Measurements from ENCODE around the gene TLE5.
"Not testable (repeated sequence)": the region's sequence is repeated elsewhere in the genome, so short reads cannot be mapped to it uniquely, and the experiment has no call there.

Gene TLE5

GRCh38 chr19:3014135-3014534 is 48.2 kb downstream of the TLE5 start:
- Histone ChIP-seq H3K27me3 (ENCODE audit: insufficient read depth, poor library complexity, severe bottlenecking) (no peaks in the 10 kb centered on the region), H3K4me3 (replicated peaks; ENCODE audit: insufficient read depth, low read length) (no peak overlapping the region), H3K27ac (replicated peaks) (no peak overlapping the region)
- no peak for TF ChIP-seq REST (IDR thresholded peaks at IDR 0.05; ENCODE audit: insufficient replicate concordance, low read depth)
- no peak for TF ChIP-seq GABPA (IDR thresholded peaks at IDR 0.05; ENCODE audit: low read depth)
- TF ChIP-seq, protein P1, sequence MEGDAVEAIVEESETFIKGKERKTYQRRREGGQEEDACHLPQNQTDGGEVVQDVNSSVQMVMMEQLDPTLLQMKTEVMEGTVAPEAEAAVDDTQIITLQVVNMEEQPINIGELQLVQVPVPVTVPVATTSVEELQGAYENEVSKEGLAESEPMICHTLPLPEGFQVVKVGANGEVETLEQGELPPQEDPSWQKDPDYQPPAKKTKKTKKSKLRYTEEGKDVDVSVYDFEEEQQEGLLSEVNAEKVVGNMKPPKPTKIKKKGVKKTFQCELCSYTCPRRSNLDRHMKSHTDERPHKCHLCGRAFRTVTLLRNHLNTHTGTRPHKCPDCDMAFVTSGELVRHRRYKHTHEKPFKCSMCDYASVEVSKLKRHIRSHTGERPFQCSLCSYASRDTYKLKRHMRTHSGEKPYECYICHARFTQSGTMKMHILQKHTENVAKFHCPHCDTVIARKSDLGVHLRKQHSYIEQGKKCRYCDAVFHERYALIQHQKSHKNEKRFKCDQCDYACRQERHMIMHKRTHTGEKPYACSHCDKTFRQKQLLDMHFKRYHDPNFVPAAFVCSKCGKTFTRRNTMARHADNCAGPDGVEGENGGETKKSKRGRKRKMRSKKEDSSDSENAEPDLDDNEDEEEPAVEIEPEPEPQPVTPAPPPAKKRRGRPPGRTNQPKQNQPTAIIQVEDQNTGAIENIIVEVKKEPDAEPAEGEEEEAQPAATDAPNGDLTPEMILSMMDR (IDR thresholded peaks at IDR 0.05; ENCODE audit: insufficient read depth, low read length) = no peak
- no peak for TF ChIP-seq SPI1 (IDR thresholded peaks at IDR 0.05; ENCODE audit: borderline replicate concordance, low read depth)
- no peak for TF ChIP-seq POLR2AphosphoS5 (IDR thresholded peaks at IDR 0.05; ENCODE audit: low read depth)
- no peak for DNase-seq (ENCODE audit: low read depth in 1 of 2, low spot score in 1 of 2)

DNA sequence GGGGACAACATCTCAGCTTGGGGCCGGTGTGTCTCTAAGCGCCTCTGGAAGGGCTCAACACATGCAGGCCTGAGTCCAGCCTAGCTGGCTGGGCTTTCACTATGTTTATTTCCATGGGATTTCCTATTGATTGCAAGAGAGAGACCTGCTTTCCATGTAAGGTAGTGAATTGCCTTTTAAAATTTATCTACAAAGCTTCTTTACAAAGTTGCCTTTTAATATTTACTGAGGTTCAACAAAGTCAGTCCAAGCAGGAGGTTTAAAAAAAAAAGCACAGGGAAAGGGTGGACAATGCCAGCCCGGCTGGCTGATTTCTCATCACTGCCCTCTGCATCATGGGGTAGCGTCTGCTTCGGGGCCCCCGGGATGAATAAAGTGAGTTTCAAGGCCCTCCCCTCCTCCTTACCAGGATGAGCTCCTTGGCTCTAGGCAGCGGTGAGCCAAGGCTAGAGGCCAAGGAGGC is 49.0 kb downstream of the TLE5 start:
- no peak for DNase-seq (ENCODE audit: low read depth in 1 of 2, low spot score in 1 of 2)
- no peaks in the 10 kb centered on the region for H3K27me3 ChIP-seq (ENCODE audit: insufficient read depth, poor library complexity, severe bottlenecking)
- no peak overlapping the region for H3K4me3 ChIP-seq (replicated peaks; ENCODE audit: insufficient read depth, low read length)
- no peak overlapping the region for H3K27ac ChIP-seq (replicated peaks)
- TF ChIP-seq, protein P1 (IDR thresholded peaks at IDR 0.05; ENCODE audit: insufficient read depth, low read length) = no peak
- TF ChIP-seq POLR2AphosphoS5 (IDR thresholded peaks at IDR 0.05; ENCODE audit: low read depth) (no peak), GABPA (IDR thresholded peaks at IDR 0.05; ENCODE audit: low read depth) (no peak), REST (IDR thresholded peaks at IDR 0.05; ENCODE audit: insufficient replicate concordance, low read depth) (no peak), SPI1 (IDR thresholded peaks at IDR 0.05; ENCODE audit: borderline replicate concordance, low read depth) (no peak)

DNA sequence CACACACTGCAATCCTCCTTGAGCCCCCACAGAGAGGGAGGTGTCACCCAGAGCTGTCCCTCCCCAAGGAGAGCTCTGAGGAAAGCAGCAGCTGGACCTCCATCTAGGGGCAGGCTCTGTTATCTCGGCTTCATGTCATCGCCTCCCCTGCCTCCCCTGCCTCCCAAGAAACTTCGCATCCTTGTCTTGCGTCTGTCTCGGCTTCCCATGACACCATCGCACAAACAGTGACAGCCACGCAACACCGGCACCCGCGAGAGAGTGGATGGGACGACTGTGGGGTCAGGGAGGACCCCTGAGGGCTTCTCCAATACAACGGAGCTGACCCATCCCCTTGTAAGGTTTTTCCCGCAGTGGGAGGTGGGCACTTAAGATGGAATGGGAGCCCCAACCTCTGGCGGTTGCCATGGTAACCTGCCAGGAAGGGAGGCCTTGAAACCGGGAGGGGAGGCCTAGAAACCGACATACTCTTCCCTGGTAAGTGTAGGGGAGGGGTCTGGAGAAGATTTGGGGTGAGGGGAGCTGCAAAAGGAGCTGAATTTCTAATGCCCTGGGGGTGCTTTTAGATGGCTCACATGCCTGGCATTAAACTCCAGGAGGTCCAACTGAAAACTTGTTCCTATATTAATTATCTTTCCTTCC is 49.6 kb downstream of the TLE5 start:
- no peak overlapping the region for H3K27ac ChIP-seq (replicated peaks)
- no peak overlapping the region for H3K4me3 ChIP-seq (replicated peaks; ENCODE audit: insufficient read depth, low read length)
- DNase-seq (ENCODE audit: low read depth in 1 of 2, low spot score in 1 of 2) = no peak
- H3K27me3 ChIP-seq (ENCODE audit: insufficient read depth, poor library complexity, severe bottlenecking) = no peaks in the 10 kb centered on the region
- TF ChIP-seq, protein P1 (IDR thresholded peaks at IDR 0.05; ENCODE audit: insufficient read depth, low read length) = no peak
- TF ChIP-seq REST (IDR thresholded peaks at IDR 0.05; ENCODE audit: insufficient replicate concordance, low read depth) = no peak

DNA sequence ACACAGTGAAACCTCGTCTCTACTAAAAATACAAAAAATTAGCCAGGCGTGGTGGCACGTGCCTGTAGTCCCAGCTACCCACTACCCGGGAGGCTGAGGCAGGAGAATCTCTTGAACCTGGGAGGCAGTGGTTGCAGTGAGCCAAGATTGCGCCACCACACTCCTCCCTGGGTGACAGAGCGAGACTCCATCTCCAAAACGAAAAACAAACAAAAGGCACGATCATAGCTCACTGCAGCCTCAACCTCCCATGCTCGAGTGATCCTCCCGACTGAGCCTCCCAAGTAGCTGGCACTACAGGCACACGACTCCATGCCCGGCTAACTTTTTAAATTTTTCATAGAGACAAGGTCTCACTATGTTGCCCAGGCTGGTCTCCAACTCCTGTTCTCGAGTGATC is 50.2 kb downstream of the TLE5 start:
- DNase-seq (ENCODE audit: low read depth in 1 of 2, low spot score in 1 of 2); H3K4me3 ChIP-seq (replicated peaks; ENCODE audit: insufficient read depth, low read length); H3K27ac ChIP-seq (replicated peaks); H3K27me3 ChIP-seq (ENCODE audit: insufficient read depth, poor library complexity, severe bottlenecking): not testable (repeated sequence)
